OCI-LY7 (cell line): ENCODE results near the gene OR6A2. TPM values are rescaled to one million over a fixed set of nuclear protein-coding genes. Genes with fewer than 3 reads are reported as not detected.

Experiments used
- BruUV-seq: library from RNA; stranded (reverse); fragments of 400-500 nt; replicated peaks from 2 replicates; lab custom pipeline; 2021; lab: Mats Ljungman, UMichigan
- CTCF ChIA-PET: fragments of 300-600 bp; sonication (Branson Sonifier 250); formaldehyde crosslinking; loops from one replicate; lab custom pipeline; 2022; ENCODE audit warnings: antibody characterized with exemption; ENCODE audit not compliant: unreplicated experiment; lab: Charles Lee
- POLR2A ChIA-PET: fragments of 300-600 bp; sonication (Branson Sonifier 250); formaldehyde crosslinking; loops from one replicate; lab custom pipeline; 2022; ENCODE audit warnings: antibody characterized with exemption; lab: Charles Lee
- DNase-seq: peaks from one replicate; pipeline ENCODE4 v3.0.0-alpha.2; 2015; ENCODE audit warnings: low spot score
- H2AFZ ChIP-seq: fragments of 200-600 bp; sonication (generic), shearing (Covaris generic); 2 replicates; pipeline ENCODE4 v1.6.1; 2014; ENCODE audit warnings: mild to moderate bottlenecking, antibody characterized with exemption, low read length, moderate library complexity
- H3K27ac ChIP-seq: fragments of 200-600 bp; sonication (generic); 2 replicates; pipeline ENCODE4 v1.5.1; 2014; ENCODE audit warnings: mixed run types, low read depth, mild to moderate bottlenecking, moderate library complexity, low read length, inconsistent platforms; ENCODE audit not compliant: poor library complexity, severe bottlenecking
- H3K36me3 ChIP-seq: fragments of 200-600 bp; sonication (generic); 2 replicates; pipeline ENCODE4 v1.6.1; 2014; ENCODE audit warnings: mild to moderate bottlenecking, antibody characterized with exemption, low read length, moderate library complexity, mixed read lengths; ENCODE audit not compliant: insufficient read depth
- H3K4me1 ChIP-seq: fragments of 200-600 bp; sonication (generic); 2 replicates; pipeline ENCODE4 v1.5.1; 2014; ENCODE audit warnings: mild to moderate bottlenecking, low read length; ENCODE audit not compliant: insufficient read depth, poor library complexity, severe bottlenecking
- H3K4me2 ChIP-seq: fragments of 200-600 bp; sonication (generic); 2 replicates; pipeline ENCODE4 v1.6.1; 2014; ENCODE audit warnings: mild to moderate bottlenecking, low read length
- H3K4me3 ChIP-seq: fragments of 200-600 bp; sonication (generic); 2 replicates; pipeline ENCODE4 v1.5.1; 2014; ENCODE audit warnings: mild to moderate bottlenecking, low read depth, low read length; ENCODE audit not compliant: poor library complexity, severe bottlenecking
- H3K79me2 ChIP-seq: fragments of 200-600 bp; sonication (generic); 2 replicates; pipeline ENCODE4 v1.6.1; 2016; ENCODE audit warnings: low read depth, mild to moderate bottlenecking, low read length, moderate library complexity, mixed read lengths; ENCODE audit not compliant: insufficient read depth
- H3K9me2 ChIP-seq: fragments of 200-600 bp; sonication (generic); 2 replicates; pipeline ENCODE4 v1.6.1; 2016; ENCODE audit warnings: mild to moderate bottlenecking, low read length, mixed read lengths; ENCODE audit not compliant: insufficient read depth
- H3K9me3 ChIP-seq: fragments of 200-600 bp; sonication (generic); 2 replicates; pipeline ENCODE4 v1.6.1; 2014; ENCODE audit warnings: mild to moderate bottlenecking, mixed run types, low read length, mixed read lengths
- H4K20me1 ChIP-seq: fragments of 200-600 bp; sonication (generic); 2 replicates; pipeline ENCODE4 v1.6.1; 2014; ENCODE audit warnings: mild to moderate bottlenecking, antibody characterized with exemption, low read length, moderate library complexity, mixed read lengths; ENCODE audit not compliant: insufficient read depth
- EZH2phosphoT487 ChIP-seq: fragments of 200-600 bp; sonication (generic); IDR thresholded peaks from 2 replicates; pipeline ENCODE4 v1.6.1; 2018; ENCODE audit warnings: low read depth, borderline replicate concordance, mild to moderate bottlenecking, mixed run types, antibody characterized with exemption, low read length, moderate library complexity, mixed read lengths
- intact Hi-C: fragments of 100-400 bp; cut with micrococcal nuclease; formaldehyde crosslinking; loops from one replicate; pipeline ENCODE4 v1.10.0; 2022; ENCODE audit not compliant: unreplicated experiment
- total RNA-seq, 2 experiments: library from RNA; depleted of rRNA in 1 of 2; stranded (reverse); fragments of >200 nt in 1 of 2; shearing (Covaris generic) in 1 of 2; gene quantifications; 2 replicates each; pipeline ENCODE4 v1.2.3, GENCODE V29; 2014 to 2022
- TF ChIP-seq, protein P1 (sequence below): fragments of 200-600 bp; sonication (generic); conservative IDR thresholded peaks from 2 replicates; pipeline ENCODE4 v1.5.1; 2014; ENCODE audit warnings: mild to moderate bottlenecking, antibody characterized with exemption, low read length, moderate library complexity, mixed read lengths

OR6A2 gene
- total RNA-seq, 2 experiments from 2014 or later, result 2.2 TPM

DNA sequence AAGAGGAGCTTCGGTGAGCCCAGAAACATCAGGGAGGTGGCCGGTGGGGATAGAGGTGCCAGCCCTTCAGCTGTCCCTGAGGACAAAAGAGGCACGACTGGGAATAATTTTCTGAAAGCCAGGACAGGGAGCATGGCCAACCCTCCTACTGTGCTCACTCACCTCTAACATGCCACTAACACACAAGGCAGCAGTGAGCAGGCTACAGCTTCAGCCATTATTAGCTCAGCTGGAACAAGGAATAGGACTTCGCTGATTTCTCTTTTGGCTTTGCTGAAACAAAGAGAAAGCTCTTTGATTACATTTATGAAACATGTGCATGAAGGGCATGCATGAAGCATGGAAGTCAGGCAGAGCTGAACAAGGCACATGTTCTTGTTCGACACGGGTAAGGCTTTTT lies 33.9 kb upstream of the OR6A2 start:
- BruUV-seq, result no TSS peak
- Histone ChIP-seq H3K9me2 (no peaks in the 10 kb centered on the region), H2AFZ (no peak overlapping the region), H3K27ac (no peak overlapping the region), H3K4me3 (no peak overlapping the region), H3K4me2 (no peak overlapping the region), H3K36me3 (no peaks in the 10 kb centered on the region), H4K20me1 (no peaks in the 10 kb centered on the region), H3K4me1 (peaks cover 6% of the 10 kb centered on the region), H3K9me3 (no peaks in the 10 kb centered on the region), H3K79me2 (no peaks in the 10 kb centered on the region)
- intact Hi-C loops, result no loop called here
- TF ChIP-seq, protein P1, sequence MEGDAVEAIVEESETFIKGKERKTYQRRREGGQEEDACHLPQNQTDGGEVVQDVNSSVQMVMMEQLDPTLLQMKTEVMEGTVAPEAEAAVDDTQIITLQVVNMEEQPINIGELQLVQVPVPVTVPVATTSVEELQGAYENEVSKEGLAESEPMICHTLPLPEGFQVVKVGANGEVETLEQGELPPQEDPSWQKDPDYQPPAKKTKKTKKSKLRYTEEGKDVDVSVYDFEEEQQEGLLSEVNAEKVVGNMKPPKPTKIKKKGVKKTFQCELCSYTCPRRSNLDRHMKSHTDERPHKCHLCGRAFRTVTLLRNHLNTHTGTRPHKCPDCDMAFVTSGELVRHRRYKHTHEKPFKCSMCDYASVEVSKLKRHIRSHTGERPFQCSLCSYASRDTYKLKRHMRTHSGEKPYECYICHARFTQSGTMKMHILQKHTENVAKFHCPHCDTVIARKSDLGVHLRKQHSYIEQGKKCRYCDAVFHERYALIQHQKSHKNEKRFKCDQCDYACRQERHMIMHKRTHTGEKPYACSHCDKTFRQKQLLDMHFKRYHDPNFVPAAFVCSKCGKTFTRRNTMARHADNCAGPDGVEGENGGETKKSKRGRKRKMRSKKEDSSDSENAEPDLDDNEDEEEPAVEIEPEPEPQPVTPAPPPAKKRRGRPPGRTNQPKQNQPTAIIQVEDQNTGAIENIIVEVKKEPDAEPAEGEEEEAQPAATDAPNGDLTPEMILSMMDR, result no peak
- TF ChIP-seq EZH2phosphoT487, result no peak
- POLR2A ChIA-PET, result interaction anchor here (0.7 to 1.1 kb wide), 2 partner anchors 12 to 23 kb away, joined by 3 to 5 read pairs; partner anchors contain the start of gene OR10A5
- no peak for DNase-seq
- CTCF ChIA-PET, result no interaction called here

DNA sequence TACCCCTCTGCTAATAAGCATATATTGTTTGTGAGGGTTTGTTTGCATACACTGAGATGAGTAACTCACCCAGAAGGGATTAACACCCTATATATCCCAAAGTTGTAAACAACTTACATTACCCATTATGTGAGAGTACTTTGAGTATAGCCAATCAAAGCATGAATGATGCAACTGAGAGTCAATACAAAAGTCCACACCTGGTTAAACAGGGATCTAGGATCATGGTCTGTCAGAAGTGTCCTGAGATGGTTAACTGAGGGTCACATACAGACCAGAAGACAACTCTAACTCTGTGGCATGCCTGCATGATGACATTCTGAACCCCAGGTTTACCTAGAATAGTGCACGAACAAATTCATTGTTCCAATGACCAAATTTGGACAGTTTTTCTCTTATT lies 28.6 kb upstream of the OR6A2 start:
- Histone ChIP-seq H3K27ac (no peak overlapping the region), H2AFZ (no peak overlapping the region), H3K4me1 (peaks cover 6% of the 10 kb centered on the region), H3K79me2 (no peaks in the 10 kb centered on the region), H3K4me3 (no peak overlapping the region), H4K20me1 (no peaks in the 10 kb centered on the region), H3K4me2 (no peak overlapping the region), H3K36me3 (no peaks in the 10 kb centered on the region), H3K9me3 (no peaks in the 10 kb centered on the region), H3K9me2 (no peaks in the 10 kb centered on the region)
- no peak for TF ChIP-seq EZH2phosphoT487
- TF ChIP-seq, protein P1, result no peak
- intact Hi-C loops, result no loop called here
- POLR2A ChIA-PET, result no interaction called here
- CTCF ChIA-PET, result interaction anchor here (0.6 kb wide), 1 partner anchor 106 kb away, joined by 4 read pairs; no protein-coding TSS in a partner anchor
- DNase-seq, result no peak
- BruUV-seq, result no TSS peak

DNA sequence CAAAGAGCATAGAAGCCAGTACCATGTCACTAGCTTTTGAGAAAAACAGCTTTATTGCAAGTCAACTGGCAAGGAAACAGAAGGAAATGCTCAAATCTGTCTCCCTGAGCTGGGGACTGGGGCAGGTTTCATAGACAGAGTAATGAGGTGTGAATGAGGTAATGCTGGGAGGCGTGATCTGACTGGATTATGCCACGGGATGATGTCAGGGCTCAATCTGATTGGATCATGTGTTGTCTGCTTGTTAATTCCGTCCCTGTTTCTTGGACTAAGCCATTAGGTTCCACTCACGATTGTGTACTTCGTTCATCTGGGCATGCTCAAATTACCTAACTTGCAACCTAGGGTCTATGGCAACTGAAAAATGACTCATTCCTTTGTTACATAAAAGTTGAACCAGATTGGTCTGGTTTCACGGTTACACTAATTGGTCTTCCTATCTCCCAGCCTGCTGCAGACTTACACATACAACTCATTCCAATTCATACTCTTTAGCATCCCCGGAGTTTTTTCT lies 25.8 kb upstream of the OR6A2 start:
- Histone ChIP-seq H2AFZ (no peak overlapping the region), H3K4me1 (no peaks in the 10 kb centered on the region), H3K27ac (no peak overlapping the region), H4K20me1 (no peaks in the 10 kb centered on the region), H3K4me2 (no peak overlapping the region), H3K36me3 (no peaks in the 10 kb centered on the region), H3K79me2 (no peaks in the 10 kb centered on the region), H3K9me3 (no peaks in the 10 kb centered on the region), H3K4me3 (no peak overlapping the region), H3K9me2 (no peaks in the 10 kb centered on the region)
- ChIA-PET CTCF (interaction anchor here (1.2 kb wide), 1 partner anchor 13 kb away, joined by 3 read pairs; no protein-coding TSS in a partner anchor), POLR2A (interaction anchor here (0.6 to 0.7 kb wide), 2 partner anchors 317 to 712 kb away, joined by 3 to 4 read pairs; no protein-coding TSS in a partner anchor)
- BruUV-seq, result no TSS peak
- DNase-seq, result no peak
- no peak for TF ChIP-seq EZH2phosphoT487
- TF ChIP-seq, protein P1, result no peak
- intact Hi-C loops, result no loop called here
